Epithelial cell of prostate (primary cell): ENCODE measurements around the gene KLK15.
"Not testable (repeated sequence)": the region's sequence is repeated elsewhere in the genome, so short reads cannot be mapped to it uniquely, and the experiment has no call there.

Experiments used
- DNase-seq: peaks from one replicate; pipeline ENCODE4 v3.0.0-alpha.2; 2011; ENCODE audit warnings: low read depth, low spot score
- H3K27ac ChIP-seq: fragments of 450-650 bp; 2 replicates; pipeline ENCODE4 v1.5.1; 2017; ENCODE audit warnings: mild to moderate bottlenecking

The KLK15 gene

GRCh38 chr19:50797781-50798658 is 35.4 kb downstream of the KLK15 start:
- H3K27ac ChIP-seq: no peak overlapping the region
- DNase-seq: no peak

DNA sequence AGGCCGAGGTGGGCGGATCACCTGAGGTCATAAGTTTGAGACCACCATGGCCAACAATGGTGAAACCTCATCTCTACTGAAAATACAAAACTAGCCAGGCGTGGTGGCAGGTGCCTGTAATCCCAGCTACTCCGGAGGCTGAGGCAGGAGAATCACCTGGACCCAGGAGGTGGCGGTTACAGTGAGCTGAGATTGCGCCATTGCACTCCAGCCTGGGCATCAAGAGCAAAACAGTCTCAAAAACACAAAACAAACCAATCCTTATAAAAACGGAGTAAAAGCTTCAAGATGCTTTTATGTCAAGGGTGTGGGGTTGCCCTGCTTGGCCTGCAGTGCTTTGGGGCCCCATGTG is 36.0 kb downstream of the KLK15 start:
- DNase-seq: no peak
- H3K27ac ChIP-seq: no peak overlapping the region

DNA sequence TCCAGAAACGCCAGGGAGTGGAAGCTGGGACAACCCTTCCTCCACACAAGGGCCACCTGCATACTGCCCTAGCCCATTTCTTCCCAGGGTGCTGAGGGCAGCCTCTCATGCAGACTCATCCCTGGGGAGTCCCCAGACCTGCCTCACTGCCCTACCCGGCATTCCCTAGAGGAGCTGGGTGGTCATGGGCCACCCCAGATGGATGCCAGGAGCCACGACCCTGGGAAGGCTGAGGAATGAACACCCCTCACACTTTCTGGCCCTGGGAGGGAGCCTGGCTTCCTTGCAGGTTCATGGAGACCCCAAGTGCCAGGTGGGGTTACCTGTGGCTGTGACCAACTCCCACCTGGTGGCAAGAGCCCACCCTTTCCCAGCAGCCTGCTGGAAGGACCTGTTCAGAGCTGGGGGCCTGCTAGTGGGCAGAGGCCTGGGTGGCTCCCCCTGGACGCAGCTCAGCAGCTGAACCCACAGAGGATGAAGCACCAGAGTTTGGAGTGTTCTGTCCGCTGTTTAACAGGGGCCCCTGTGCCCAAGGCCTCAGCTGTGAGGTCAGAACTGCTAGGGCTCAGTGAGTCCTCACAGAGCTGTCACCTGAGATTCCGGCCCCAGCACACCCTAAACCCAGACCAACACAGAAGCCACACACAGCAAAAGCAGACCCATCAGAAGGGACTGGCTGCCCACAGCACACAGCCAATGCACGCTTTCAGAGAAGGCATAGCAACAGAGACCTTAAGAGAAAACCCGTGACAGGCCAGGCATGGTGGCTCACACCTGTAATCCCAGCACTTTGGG is 36.5 kb downstream of the KLK15 start:
- DNase-seq: no peak
- H3K27ac ChIP-seq: no peak overlapping the region

- no peak overlapping the region for H3K27ac ChIP-seq
- DNase-seq: no peak
Measured at GRCh38 chr19:50796128-50796633, 37.2 kb downstream of the KLK15 start.

DNA sequence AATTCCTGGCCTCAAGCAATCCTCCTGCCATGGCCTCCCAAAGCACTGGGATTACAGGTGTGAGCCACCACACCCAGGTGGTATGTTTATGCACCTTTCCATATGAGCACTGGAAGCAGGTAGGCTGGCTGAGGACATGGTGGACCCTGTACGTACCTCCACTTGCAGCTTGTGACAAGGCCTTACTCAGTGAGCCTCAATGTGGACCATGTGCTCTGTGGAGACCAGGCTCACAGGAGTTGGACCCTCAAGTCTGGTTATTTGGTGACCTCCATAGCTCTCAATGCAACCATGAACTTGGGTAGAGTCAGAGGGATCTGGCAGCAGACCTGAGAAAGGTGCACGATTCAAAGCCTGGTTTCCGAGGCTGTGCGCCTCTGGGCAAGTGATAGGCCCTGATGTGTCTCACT is 37.7 kb downstream of the KLK15 start:
- no peak overlapping the region for H3K27ac ChIP-seq
- no peak for DNase-seq

DNA sequence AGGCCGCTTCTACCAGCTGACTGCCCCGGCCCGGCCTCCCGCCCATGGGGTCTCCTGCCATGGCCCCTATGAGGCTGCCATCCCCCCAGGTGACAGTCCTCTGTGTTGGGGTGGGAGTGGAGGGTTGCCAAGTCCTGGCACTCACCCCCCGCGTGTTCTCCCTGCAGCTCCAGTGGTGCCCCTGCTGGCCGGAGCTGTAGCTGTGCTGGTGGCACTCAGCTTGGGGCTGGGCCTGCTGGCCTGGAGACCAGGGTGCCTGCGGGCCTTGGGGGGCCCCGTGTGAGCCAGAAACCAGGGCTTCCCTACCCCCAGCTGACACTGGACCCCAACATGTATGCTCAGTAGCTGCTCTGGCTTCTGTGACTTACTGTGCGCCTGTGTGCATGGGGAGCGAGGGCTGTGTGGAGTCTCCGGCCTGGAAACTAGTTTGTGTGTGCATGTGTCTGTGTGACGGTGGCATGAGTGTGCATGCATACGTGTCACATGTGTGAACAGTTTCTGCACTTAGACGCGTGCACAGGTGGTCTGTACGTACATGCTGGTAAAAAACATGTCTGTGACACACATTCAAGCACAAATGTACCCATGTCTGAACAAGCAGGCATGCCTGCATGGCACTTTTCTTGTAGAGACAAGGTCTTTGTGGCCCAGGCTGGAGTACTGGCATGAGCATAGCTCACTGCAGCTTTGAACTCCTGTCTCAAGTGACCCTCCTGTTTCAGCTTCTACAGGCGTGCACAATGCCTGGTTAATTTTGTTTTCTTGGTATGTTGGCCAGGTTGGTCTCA is 38.3 kb downstream of the KLK15 start:
- H3K27ac ChIP-seq: no peak overlapping the region
- DNase-seq: no peak

DNA sequence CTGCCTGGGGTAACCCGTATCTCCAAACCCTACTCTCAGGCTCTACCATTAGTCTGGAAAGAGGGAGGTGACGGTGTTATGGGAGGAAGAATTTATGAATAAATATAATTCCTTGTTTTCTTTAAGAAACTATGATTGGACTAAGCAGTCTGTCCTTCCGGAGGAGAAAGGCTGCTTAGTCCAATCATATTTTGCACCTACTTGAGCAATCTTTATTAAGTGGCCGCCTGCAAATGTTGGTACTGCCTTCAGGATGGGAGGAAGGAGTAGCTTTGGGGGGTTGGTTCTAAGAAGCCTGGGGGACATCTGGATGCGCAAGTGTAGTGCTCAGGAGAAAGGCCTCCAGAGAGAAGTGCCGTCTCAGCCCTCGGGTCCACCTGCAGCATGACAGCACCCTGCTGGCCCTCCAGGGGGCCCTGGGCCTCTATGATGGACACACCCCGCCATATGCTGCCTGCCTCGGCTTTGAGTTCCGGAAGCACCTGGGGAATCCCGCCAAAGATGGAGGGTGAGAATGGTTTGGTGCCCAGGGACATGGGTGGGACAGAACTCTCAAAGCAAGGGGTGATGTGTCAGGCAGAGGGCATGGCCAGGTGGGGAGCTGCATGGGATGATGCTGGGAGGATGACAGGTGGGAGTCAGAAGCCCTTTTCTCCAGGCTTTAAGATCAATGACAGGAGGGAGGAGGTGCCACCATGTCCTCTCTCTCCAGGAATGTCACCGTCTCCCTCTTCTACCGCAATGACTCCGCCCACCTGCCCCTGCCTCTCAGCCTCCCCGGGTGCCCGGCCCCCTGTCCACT is 39.1 kb downstream of the KLK15 start:
- DNase-seq: no peak

DNA sequence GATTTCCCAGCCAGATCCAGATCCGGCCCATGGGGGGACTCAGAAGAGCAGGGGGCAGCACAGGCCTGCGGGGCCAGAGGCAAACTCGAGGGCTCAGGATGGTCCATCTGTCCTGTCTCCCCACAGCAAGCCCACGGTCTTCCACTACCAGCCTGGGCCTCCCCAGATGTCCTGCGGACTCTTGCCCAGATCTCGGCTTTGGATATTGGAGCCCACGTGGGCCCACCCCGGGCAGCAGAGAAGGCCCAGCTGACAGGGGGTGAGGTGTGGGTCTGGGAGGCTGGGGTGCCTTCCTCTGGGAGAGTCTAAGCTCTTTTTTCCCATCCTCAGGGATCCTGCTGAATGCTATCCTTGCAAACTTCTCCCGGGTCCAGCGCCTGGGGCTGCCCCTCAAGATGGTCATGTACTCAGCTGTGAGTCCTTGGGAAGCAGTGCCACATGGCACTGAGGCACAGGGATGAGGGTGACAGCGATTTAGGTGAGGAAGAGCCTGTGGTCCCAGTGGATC is 39.8 kb downstream of the KLK15 start:
- DNase-seq: no peak
- no peak overlapping the region for H3K27ac ChIP-seq

More for the DNA sequence above, 39.1 kb downstream of the KLK15 start:
- no peak overlapping the region for H3K27ac ChIP-seq

DNA sequence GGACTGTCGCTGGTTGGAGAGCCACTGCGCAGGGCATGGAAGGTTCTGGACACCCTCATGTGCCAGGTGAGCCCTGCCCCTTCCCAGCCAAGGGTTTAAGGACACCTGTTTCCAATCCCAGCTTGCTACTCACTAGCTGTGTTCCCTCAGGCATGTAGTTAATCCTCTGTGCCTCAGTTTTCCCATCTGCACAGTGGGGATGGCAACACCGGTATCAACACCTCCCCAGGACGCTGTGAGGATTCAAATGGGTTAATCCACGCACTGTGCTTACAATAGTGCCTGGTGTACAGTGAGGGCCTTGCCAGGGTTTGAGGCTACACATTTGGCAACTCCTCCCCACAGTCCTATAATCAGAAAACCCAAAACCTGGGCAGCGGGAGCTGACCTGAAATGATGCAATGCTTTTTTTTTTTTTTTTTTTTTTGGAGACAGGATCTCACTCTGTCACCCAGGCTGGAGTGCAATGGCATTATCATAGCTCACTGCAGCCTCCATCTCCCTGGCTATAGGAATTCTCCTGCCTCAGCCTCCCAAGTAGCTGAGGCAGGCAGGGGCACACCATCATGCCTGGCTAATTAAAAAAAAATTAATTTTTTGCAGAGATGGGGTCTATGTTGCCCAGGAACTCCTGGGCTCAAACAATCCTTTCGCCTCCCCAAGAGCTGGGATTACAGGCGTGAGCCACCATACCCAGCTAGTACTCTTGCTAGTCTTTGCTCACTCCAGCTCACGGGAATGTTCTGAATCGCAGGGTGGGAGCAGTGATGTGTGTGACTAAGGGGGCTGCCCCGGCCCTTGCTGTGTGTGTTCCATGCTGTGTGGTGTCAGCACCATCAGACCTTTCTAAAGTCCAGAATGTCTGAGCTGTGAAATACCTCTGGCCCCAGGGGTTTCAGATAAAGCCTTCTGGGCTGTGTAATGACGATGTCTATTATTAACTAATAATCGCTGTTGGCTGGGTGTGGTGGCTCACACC is 40.8 kb downstream of the KLK15 start:
- no peak for DNase-seq
- no peak overlapping the region for H3K27ac ChIP-seq

DNA sequence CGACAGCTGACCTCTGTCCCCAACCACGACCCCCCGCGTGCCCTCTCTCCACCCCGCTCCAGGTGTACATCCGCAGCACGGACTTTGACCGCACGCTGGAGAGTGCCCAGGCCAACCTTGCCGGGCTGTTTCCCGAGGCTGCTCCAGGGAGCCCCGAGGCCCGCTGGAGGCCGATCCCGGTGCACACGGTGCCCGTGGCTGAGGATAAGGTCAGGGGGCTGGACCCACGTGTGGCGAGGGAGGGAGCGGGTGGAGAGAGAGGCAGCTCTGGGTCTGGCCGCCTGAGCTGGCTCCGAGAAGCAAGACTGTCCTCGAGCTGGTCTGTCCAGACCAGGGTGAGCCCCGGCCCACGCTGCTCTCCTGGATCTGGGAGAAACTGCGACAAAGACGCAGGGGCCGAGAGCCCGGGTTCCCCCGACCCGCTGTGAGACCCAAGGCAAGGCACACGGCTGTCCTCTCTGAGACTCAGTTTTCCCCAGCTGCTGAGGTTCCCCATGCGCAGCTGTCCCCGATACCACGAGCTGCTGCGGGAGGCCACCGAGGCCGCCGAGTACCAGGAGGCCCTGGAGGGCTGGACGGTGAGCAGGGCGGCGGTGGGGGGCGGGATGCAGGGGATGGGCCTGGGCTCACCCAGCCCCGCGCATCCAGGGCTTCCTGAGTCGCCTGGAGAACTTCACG is 41.6 kb downstream of the KLK15 start:
- DNase-seq: no peak
- no peak overlapping the region for H3K27ac ChIP-seq

- no peak for DNase-seq
- no peak overlapping the region for H3K27ac ChIP-seq
Measured at GRCh38 chr19:50790922-50791467, 42.4 kb downstream of the KLK15 start.

- no peak within 1 kb of the TSS for H3K27ac ChIP-seq
- no peak for DNase-seq
Measured at GRCh38 chr19:50790396-50790795, 43.0 kb downstream of the KLK15 start, which contains the start of gene ACP4. ACP4 (plus strand) TSS chr19:50790415; CDS start chr19:50790415, 0 bp downstream.

DNA sequence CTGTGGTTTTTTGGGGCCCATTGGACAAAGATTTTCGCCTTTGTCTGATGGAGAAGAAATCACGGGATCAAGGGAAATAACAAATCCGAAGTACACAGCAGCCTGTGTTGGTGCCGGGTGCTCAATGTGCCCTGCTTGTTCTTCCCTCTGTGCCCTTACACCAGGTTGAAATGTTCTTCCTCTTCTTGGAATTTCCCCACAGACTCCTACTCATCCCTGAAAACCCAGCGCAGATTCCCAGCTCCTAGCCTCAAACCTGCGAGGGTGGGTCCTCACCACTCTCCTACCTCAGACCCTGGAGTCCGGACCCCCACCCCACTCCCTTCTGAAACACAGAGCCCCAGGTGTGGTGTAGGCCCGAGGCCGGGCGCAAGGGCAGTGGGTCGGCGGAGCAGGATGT is 48.0 kb downstream of the KLK15 start:
- no peak for DNase-seq
- no peak overlapping the region for H3K27ac ChIP-seq

DNA sequence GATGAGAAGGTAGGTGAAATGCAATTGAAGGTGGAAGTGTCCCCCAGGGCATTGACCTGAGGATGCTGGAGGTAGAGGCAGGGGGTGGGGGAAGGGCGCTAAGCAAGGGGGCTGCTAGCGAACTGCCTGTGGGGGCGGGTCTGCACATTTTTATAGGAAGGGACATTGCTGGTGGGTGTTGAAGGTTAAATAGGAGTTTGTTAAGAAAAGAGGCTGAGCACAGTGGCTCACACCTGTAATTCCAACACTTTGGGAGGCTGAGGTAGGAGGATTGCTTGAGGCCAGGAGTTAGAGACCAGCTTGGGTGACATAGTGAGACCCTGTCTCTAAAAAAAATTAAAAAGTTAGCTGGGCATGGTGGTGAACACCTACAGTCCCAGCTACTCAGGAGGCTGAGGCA is 48.7 kb downstream of the KLK15 start:
- no peak for DNase-seq
- no peak overlapping the region for H3K27ac ChIP-seq

- H3K27ac ChIP-seq, DNase-seq: not testable (repeated sequence)
Measured at GRCh38 chr19:50783848-50784152, 49.6 kb downstream of the KLK15 start.

- DNase-seq: no peak
- H3K27ac ChIP-seq: no peak overlapping the region
Measured at GRCh38 chr19:50780753-50781435, 52.5 kb downstream of the KLK15 start.
